Measurements from ENCODE around the gene EEF1AKMT1. TPM values are rescaled to one million over a fixed set of nuclear protein-coding genes. Genes with fewer than 3 reads are reported as not detected.

EEF1AKMT1 gene
- total RNA-seq, 1 donor from 2014 or later = 9.9 TPM

DNA sequence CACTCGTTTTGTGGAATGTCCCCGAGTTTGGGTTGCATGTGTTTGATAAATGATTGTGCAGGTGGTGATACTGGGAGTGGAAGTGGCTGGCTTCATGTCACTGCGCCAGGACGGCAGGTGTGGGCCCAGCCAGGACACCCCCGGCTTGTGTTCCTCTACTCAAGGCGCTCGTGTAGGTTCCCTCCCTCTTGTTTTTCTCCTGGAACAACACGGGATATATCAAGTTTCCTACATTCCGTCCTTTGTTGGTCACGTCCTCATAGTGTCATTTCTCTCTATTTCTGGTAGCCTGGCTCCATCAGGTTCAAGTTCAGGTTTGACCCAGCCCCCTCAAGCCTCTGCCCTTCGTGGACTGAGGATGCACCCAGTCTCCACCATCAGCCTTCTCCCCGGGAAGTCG is 54.0 kb downstream of the EEF1AKMT1 start:
- intact Hi-C loops (cut with micrococcal nuclease) = no loop called here

DNA sequence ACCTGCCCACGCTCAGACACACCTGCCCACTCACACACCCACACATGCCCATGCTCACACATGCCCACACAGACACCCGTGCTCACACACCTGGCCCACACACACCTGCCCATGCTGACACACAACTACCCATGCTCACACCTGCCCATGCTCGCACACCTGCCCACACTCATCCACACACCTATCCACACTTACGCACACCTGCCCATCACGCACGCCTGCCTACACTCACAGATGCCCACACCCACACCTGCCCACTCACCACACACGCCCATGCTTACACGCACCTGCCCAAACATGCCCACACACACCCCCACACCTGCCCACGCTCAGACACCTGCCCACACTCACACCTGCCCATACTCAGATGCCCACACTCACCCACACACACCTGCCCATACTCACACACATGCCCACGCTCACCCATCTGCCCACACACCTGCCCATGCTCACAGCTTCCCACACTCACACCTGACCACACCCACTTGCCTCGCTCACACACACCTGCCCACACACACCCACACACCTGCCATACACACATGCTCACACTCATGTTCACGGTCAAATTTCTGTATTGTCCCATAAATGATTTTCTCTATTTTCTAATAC is 54.7 kb downstream of the EEF1AKMT1 start:
- intact Hi-C loops (cut with micrococcal nuclease) = no loop called here

DNA sequence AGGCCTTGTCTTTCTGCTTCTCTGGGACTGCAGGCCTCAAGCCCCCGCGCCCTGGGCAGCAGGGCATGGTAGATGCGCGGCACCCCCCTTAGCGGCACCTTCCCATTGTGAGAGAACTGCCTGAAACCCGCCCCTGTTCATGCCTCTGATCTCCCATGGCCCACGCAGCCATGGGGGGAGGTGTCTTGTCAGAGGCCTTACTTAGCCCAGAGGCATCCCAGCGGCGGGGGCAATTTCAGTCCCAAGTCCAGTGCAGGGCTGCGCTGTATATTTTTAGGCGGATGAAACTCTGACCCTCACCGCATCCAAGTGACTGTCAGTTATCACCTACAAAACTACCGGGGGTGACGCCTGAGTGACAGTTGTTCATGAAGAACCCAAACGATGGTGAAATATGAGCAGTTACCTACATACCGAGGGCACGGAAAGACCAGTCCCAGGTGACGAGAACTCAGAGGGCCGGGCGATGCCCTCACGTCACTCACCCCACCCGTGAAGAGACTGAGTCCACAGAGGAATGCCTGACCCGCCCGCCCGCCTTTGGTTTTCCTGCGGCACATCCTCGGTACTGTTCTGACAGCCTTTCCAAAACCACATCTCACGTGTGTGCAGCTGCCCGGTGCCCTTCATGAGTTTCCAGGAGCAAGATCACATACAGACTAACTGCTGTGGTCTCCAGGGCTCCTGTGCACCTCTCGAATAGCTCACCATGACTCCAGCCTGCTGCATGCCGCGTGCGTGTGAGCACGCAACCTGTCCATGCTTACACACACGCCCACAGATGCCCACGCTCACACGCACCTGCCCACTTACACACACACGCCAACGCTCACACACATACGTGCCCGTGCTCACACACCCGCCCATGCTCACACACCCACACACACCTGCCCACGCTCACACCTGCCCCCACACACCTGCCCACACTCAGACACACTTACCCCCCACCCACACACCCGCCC is 55.9 kb downstream of the EEF1AKMT1 start:
- intact Hi-C loops (cut with micrococcal nuclease) = no loop called here

DNA sequence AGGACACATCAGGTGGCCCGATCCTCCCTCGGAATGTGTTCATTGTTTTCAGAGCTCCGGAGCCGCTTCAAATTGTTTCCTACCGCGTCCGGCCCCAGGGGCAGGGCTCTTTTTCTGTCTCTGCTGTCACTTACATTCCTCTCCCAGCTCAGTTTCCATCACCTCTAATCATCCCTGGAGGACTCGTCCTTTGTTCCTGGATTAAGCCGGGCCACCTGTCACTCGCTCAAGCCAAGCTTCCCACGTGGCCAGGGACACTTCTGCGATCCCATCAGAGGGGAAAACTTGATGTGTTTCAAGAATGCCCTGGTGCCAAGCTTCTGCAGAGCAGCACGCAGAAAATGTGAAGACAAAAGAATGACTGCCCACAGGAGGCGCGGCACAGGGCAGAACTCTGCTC is 56.8 kb downstream of the EEF1AKMT1 start:
- intact Hi-C loops (cut with micrococcal nuclease) = no loop called here

DNA sequence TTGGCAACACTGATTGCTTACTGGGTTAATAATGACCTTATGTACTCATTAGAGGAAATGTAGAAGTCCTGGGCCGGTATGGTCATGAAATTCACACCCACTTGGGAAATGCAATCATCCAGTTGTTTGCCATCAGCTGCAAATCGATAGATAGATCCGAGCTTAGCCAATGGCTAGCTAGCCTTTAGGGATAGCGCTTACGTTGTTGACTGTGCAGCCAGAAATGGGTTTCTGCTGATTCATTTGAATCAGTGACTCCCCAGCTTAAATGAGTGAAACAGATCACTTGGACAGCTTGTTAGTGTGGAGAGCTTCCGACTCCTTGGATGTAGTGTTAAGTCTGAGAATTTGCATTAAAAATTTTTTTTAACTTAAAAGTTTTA is 58.4 kb downstream of the EEF1AKMT1 start:
- intact Hi-C loops (cut with micrococcal nuclease) = no loop called here

DNA sequence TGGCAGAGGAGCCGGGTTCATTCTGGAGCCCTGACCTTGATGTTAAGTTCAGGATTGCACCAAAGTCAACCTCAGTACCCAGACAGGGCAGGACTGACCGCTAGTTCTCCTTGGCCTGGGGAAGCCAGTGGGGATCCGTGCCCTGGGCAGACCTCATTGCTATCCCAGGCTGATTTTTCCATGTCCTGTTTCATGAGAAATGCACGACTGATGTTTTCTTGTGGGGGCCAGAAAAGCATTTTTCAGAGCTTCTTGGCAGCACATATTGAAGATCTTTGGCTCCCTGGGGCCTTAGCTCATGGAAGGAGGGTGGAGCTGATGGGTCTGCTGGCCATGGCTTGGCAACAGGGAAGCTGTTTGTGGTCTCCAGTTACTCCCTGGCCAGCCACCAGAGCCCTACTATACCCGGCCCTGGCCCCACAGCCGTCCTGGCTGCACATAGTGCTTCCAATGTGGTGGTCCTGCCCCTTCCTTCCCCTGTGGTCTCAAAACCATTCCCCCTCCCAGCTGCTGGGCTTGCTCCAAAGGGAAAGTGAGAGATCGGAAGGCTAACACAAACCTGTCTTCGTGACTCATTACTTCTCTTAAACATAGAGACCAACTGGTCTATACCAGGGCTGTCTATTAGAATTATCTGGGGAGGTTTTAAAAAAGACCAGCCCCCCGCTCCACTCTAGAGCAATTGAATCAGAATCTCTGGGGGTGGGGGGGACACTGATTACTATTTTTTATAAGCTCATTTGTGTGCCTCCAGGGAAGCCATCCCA is 59.0 kb downstream of the EEF1AKMT1 start:
- intact Hi-C loops (cut with micrococcal nuclease) = no loop called here

DNA sequence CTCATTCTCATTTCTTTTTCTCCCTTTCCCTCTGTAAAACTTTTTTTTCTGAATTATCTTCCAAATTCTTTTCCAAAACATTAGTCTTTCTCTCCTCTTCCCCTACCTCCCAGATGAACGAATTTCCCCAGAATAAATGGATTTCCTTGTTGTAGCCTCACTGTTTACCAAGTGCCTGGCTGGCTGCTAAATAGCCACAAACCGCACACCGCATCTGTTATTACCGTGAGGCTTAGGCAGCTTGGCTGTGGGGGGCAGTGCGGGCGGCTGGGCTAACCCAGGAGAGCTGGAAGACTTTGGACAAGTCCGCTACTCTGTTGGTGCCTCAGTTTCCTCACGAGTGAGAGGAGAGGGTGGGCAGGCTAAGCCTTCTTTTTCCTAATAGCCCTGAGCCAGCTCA is 59.6 kb downstream of the EEF1AKMT1 start:
- intact Hi-C loops (cut with micrococcal nuclease) = no loop called here

DNA sequence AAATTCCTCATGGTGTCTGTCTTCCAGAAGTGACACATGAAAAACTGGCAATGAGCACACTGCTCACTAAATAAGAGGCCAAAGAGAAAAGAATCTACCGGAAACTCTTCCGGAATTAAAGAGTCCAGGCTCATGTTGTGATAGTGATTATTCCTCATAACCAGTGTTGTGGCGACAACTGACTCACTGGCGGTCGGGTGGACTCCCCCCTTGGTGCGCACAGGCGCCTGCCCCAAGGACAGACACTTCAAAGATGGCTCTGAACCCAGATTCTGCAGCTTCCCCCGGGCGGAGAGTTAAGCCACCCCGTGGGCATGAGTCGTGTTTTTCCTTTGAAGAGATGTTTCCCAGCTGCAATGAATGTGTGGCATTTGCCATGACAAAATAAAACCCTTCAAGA is 60.0 kb downstream of the EEF1AKMT1 start:
- intact Hi-C loops (cut with micrococcal nuclease) = loop anchor here (2.0 kb wide), 2 partner anchors 211 to 219 kb away; no protein-coding TSS in a partner anchor

DNA sequence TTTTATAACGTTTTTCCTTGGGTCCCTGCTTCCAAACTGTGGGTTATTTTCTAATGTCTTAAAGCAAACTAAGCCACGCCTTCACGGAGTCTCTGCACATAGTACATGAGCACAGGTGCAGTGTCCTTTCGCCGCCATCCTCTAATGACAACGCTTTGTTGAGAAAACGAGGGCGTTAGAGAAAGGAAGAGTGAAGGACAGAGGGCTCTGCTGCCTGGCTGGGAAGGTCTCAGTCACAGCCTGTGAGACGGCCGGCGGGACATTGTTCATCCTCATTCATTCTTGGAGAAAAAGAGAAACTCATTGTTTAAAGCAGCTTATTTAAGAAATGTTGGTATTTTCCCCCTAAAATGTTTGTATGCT is 60.8 kb downstream of the EEF1AKMT1 start:
- intact Hi-C loops (cut with micrococcal nuclease) = loop anchor here (2.0 kb wide), 2 partner anchors 212 to 218 kb away; no protein-coding TSS in a partner anchor

DNA sequence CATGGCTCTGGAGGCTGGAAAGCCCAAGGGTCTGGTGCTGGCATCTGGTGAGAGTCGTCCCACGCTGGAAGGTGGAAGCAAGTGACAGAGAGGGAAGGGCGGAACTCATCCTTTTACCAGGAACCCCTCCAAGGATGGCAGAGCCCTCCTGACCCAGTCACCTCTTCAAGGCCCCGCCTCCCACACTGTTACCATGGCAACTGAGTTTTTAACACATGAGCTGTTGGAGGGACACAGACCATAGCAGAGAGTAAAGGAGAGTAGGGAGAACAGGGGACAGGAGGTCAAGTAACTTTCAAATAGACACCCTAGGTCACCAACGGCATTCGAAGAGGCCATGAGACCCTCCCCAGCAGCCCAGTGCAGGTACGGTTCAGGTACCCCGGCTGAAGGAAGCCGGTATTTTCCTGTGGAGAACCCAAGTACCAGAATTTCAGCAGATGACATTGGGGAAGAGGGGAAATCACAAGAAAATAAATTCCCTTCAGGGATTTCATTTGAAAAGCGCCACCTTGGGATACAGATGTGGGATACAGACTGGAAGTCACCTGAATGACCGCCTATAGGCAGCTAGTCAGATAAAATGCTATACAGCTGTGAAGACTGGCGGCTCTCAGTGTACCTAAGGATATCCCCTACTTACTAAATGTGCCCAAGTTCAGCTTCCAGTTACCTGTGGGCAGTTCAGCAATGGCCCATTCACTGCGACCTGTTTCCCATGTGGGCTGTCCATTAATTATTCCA is 62.3 kb downstream of the EEF1AKMT1 start:
- intact Hi-C loops (cut with micrococcal nuclease) = loop anchor here (1.0 to 2.0 kb wide), 3 partner anchors 117 to 217 kb away; no protein-coding TSS in a partner anchor

DNA sequence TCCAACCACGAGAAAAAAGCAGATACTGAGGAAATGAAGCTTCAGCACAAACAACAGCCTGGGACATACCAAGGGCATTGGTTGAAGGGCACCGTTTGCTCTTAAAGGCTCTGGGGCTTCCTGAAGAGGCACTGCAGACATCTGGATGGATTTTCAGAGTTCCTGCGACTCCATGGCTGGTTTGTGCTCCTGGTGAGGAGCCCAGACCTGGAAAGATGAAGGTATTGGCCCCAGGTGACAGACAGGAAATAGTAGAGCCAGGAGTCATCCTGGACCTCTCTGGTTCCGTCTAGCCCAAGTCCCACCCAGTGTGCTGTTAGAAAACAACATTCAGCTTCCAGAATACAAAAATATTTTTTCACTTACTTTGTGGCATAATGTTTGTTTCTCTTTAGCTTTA is 64.0 kb downstream of the EEF1AKMT1 start:
- intact Hi-C loops (cut with micrococcal nuclease) = no loop called here

DNA sequence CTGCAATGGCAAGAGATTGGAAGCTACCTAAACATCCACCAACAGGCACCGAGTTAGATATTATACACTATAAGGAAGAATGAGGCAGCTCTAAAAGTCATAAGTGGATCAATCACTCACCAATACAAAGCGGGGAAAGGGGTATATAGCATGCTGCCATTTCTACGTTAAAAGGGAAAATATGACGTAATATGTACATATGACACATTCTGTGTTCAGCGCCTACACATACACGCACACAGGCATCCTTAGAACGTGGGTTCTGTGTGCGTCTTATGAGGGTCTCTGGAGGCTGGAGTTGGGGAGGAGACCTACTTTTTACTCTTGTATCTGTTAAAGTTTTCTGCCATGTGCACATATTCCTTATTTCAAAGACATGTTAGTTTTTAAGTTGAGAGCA is 64.4 kb downstream of the EEF1AKMT1 start:
- intact Hi-C loops (cut with micrococcal nuclease) = no loop called here

DNA sequence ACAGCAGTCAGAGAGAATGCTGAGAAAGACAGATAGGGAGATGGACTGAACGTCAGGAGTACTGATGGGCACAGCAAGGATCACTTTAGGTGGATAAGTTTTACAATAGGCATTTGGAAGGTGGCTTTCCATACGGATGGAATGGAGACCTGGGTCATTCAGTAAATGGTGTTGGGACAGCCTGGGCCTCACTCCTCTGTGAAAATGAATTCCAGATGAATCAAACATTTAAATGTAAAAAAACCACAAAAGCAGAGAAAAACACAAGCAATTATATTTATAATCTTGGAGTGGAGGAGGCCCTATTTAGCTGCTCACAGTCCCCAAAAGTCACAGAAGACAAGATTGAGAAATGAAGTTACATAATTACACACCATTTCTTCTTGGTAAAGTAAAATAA is 65.5 kb downstream of the EEF1AKMT1 start:
- intact Hi-C loops (cut with micrococcal nuclease) = no loop called here

DNA sequence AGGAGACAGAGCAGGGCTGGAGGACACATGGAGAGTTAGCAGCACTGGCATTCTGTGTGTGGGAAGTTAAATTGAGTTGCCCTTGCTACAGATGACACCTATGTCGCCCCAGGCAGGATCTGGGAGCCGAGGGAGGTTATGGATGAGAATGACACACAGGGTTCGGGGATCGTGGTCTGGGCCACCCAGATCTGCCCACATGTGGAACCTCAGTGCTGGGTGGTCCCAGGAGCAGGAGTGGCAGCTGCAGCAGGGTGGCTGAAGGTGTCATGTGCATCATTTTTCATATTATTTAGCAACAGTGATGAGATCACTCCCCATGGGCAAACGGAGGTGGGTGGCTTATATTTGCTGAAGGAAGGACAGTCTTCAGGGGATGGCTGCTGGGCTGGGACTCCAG is 67.1 kb downstream of the EEF1AKMT1 start:
- intact Hi-C loops (cut with micrococcal nuclease) = no loop called here

DNA sequence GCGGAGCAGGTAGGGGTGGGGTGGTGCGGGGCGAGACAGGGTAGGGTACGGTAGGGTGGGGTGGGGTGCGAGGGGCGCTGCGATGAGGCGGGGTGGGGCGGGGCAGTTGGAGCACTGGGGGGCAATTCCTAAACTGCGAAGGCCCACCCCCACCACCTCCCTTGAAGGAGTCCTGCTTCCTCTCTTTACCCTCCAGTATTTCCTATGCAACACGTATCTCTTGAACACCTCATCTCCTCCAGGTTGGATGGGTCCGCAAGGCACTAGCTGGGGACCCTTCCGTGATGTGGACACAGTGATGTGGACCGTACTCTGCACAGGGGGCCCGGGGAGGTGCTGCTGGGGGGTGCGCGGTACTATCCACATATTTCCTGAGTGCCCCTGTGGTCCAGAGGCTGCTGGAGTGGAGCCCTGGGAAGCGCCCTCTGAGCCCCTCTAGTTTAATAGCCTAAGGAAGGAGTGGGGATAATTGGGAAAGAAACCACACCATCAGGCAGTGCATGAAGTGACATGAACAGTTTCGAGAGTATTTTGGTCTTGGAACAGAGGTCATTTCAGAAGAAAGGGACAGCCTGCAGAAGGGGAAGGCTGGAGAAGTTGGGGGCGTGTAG is 69.2 kb downstream of the EEF1AKMT1 start:
- intact Hi-C loops (cut with micrococcal nuclease) = loop anchor here (1.0 to 5.0 kb wide), 4 partner anchors 68 to 507 kb away; partner anchors contain the start of genes CRYL1, EEF1AKMT1 and IFT88

DNA sequence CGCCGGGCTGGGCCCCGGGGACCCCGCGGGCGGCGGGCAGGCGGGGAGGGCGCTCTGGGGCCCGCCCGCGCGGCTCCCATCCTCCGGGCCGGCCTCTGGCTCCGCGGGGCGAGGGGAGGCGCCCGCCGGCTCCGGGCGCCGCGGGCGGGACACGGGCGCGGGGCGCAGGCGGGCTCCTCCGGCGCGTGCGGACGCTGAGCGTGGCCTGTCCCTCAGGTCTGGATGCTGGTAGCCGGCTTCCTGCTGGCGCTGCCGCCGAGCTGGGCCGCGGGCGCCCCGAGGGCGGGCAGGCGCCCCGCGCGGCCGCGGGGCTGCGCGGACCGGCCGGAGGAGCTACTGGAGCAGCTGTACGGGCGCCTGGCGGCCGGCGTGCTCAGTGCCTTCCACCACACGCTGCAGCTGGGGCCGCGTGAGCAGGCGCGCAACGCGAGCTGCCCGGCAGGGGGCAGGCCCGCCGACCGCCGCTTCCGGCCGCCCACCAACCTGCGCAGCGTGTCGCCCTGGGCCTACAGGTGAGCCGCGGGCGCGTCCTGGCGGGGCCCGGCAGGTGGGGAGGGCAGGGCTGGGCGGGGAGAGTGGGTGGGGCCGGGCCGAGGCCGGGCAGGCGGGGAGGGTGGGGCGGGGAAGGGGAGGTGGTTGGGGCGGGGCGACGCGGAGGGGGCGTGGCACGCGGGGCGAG is 69.8 kb downstream of the EEF1AKMT1 start:
- intact Hi-C loops (cut with micrococcal nuclease) = loop anchor here (1.0 to 5.0 kb wide), 4 partner anchors 69 to 507 kb away; partner anchors contain the start of genes CRYL1, EEF1AKMT1 and IFT88

DNA sequence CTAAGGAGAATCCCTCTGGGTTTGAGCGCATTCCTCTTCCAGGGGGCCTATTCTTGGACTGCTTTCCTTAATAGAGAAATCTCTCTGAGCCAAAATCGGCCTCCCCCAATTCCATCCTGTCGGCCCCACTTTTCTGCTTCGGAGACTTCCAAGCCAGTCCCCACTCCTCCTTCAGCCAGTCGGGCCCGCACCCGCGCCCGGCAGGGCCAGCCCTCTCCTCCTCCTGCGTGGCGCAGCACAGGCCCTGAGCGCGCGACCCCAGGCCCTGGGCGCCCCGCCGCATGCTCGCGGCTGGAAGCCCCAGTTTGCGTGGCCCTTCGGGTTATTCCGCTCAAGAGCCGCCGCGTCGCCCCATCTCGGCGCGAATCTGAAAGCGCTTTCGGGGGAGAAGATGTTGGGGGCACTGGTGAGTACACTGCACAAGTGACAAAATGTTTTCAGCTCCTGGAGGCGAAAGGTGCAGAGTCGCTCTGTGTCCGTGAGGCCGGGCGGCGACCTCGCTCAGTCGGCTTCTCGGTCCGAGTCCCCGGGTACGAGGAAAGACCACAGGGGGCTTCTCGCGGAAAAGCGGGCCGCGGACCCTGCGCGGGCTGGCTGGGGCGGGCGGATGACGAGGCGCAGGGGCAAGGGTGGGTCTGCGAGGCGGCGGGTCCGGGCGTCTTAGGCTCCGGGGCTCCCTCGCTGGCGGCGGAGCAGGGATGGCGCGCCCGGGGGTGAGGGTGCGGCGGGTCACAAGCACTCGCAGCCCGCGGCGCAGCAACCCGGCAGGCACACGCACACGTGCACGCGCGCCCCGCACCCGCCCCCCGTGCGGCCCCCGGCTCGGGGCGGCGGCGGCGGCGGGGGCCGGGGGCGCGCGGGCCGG is 70.6 kb downstream of the EEF1AKMT1 start, which contains the start of gene IL17D:
Gene IL17D (plus strand): TSS at position 785 of the 865 bp plus-strand sequence. CDS start 303 bp downstream, outside the sequence.
- intact Hi-C loops (cut with micrococcal nuclease) = loop anchor here (5.0 kb wide), 1 partner anchor 506 kb away; no protein-coding TSS in a partner anchor

DNA sequence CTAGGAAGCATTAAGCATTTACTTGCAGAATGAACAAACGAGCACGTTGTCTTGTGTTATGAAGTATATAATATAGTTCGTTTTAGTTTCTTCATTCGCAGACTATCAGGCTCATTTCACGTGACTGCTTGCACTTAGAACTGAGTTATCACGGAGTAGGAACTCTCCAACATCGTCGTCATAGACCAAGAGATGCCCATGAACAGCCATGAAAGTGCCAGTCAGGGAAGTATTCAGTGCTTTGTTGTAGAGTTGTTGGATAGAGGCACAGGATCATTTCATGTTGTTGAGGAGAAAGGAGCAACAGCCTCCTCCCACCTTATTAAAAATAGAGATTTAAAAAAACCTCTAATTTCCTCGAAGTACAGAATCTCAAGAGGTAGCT is 71.2 kb downstream of the EEF1AKMT1 start:
- intact Hi-C loops (cut with micrococcal nuclease) = loop anchor here (5.0 kb wide), 1 partner anchor 505 kb away; no protein-coding TSS in a partner anchor

DNA sequence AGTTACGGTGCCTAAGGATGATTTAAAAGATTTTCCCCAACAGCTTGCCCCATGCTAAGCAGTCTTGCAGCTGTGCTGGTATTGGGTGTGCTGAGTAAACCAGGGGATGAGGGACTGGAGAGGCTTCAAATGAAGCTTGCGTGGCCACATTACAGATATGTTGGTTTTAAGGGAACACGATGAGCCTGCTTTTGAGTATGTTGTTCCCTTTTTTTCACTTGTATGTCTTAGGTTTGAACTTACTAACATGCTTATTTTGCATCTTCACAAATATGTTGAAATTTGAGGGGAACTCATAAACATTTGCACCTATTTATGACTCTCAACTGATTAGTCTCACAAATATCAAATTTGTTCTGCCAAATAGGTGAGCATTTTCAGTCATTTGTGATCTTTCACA is 72.3 kb downstream of the EEF1AKMT1 start:
- intact Hi-C loops (cut with micrococcal nuclease) = loop anchor here (5.0 kb wide), 1 partner anchor 504 kb away; no protein-coding TSS in a partner anchor

All from T-helper 2 cell treated with Interferon-gamma antibody and Interleukin-4, amounts not matched to agents 100 ng/mL and 5 ng/mL, for 36 hours (primary cell).